ENCODE data around the gene SETBP1. TPM values are rescaled to one million over a fixed set of nuclear protein-coding genes. Genes with fewer than 3 reads are reported as not detected.

The SETBP1 gene
- total and polyA plus RNA-seq, 2 of the 4 experiments (the other 2 are of a cell fraction), result 0.19 to 0.36 TPM

GRCh38 chr18:44682201-44682870, 1.6 kb downstream of the SETBP1 start (continued):
- TF ChIP-seq, protein P1, sequence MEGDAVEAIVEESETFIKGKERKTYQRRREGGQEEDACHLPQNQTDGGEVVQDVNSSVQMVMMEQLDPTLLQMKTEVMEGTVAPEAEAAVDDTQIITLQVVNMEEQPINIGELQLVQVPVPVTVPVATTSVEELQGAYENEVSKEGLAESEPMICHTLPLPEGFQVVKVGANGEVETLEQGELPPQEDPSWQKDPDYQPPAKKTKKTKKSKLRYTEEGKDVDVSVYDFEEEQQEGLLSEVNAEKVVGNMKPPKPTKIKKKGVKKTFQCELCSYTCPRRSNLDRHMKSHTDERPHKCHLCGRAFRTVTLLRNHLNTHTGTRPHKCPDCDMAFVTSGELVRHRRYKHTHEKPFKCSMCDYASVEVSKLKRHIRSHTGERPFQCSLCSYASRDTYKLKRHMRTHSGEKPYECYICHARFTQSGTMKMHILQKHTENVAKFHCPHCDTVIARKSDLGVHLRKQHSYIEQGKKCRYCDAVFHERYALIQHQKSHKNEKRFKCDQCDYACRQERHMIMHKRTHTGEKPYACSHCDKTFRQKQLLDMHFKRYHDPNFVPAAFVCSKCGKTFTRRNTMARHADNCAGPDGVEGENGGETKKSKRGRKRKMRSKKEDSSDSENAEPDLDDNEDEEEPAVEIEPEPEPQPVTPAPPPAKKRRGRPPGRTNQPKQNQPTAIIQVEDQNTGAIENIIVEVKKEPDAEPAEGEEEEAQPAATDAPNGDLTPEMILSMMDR (conservative IDR thresholded peaks at IDR 0.05; ENCODE audit: low read depth, low read length), result no peak
- TF ChIP-seq RFX5 (IDR thresholded peaks at IDR 0.05; ENCODE audit: low read depth, low read length) (no peak), BHLHE40 (IDR thresholded peaks at IDR 0.05; ENCODE audit: low read depth, low read length) (no peak)

- Histone ChIP-seq H3K79me1 (ENCODE audit: low read depth in 1 of 2, low read length in 2 of 2) (no peaks in the 10 kb centered on the region), H3K4me3 (ENCODE audit: insufficient read depth, low read depth, low read length) (no peak overlapping the region), H2BK5ac (ENCODE audit: low read depth, low read length, poor library complexity, severe bottlenecking) (no peak overlapping the region), H2BK120ac (ENCODE audit: low read depth, low read length) (no peak overlapping the region), H3K9ac (ENCODE audit: low read depth, low read length) (no peak overlapping the region), H4K91ac (ENCODE audit: insufficient read depth, low read depth, low read length) (no peak overlapping the region), H3K4ac (ENCODE audit: low read depth, low read length) (no peak overlapping the region), H4K5ac (ENCODE audit: low read depth, low read length) (no peak overlapping the region), H3K27ac (ENCODE audit: insufficient read depth, low read length) (no peak overlapping the region), H4K8ac (ENCODE audit: low read depth in 2 of 2, low read length in 2 of 2) (no peak overlapping the region), H3K9me1 (ENCODE audit: insufficient read depth, low read length) (no peaks in the 10 kb centered on the region), H2AK5ac (ENCODE audit: low read depth, low read length) (no peak overlapping the region), H3K14ac (replicated peaks; ENCODE audit: low read depth, low read length) (no peak overlapping the region), H3K36me3 (ENCODE audit: control insufficient read depth, insufficient read depth, low read length) (no peaks in the 10 kb centered on the region), H3K56ac (ENCODE audit: extremely low read depth, insufficient read depth, low read length) (no peak overlapping the region), H3K4me2 (ENCODE audit: low read depth, low read length) (peak overlapping the region; percentile 35; the same call in 1 of the 2 replicates), H3K18ac (ENCODE audit: low read depth, low read length) (no peak overlapping the region; the same call in 1 of the 2 replicates), H4K20me1 (ENCODE audit: insufficient read depth, low read length) (no peaks in the 10 kb centered on the region), H2AK9ac (replicated peaks; ENCODE audit: low read depth, low read length, poor library complexity) (no peak overlapping the region), H3K23ac (ENCODE audit: low read depth, low read length) (no peak overlapping the region), H2BK20ac (ENCODE audit: low read depth, low read length) (no peak overlapping the region), H2AFZ (replicated peaks; ENCODE audit: low read length, poor library complexity) (no peak overlapping the region), H3K9me3 (ENCODE audit: control insufficient read depth, insufficient read depth, low read length) (no peaks in the 10 kb centered on the region), H2BK15ac (ENCODE audit: low read depth, low read length) (no peak overlapping the region), H3K4me1 (ENCODE audit: control insufficient read depth, insufficient read depth, low read length) (peaks cover 3% of the 10 kb centered on the region; the same call in 1 of the 2 replicates), H3K27me3 (ENCODE audit: control insufficient read depth, insufficient read depth, low read length) (peaks cover 21% of the 10 kb centered on the region)
- in situ Hi-C loops (cut with MboI; ENCODE audit: low sequenced_read_pairs), result no loop called here
- intact Hi-C loops (cut with micrococcal nuclease), result no loop called here
- dilution Hi-C loops (cut with HindIII; ENCODE audit: low sequenced_read_pairs, unreplicated experiment), result no loop called here
- ChIA-PET CTCF (no interaction called here), POLR2A (ENCODE audit: unreplicated experiment) (no interaction called here)
- WGBS, 2 experiments (ENCODE audit: extremely low coverage in 2 of 2, insufficient read length in 1 of 2), result 40% methylated on average over 1 of the region's 4 CpGs; no CpG with 5 or more reads in 1 of the 2 experiments
- ATAC-seq (ENCODE audit: low read depth) (no peak), DNase-seq (no peak)
- BruUV-seq (replicated peaks), result no TSS peak
- no peak for TF ChIP-seq BHLHE40 (IDR thresholded peaks at IDR 0.05; ENCODE audit: low read depth, low read length)
- TF ChIP-seq CEBPB (IDR thresholded peaks at IDR 0.05; ENCODE audit: low read depth, low read length), result no peak
- TF ChIP-seq RCOR1 (IDR thresholded peaks at IDR 0.05; ENCODE audit: insufficient replicate concordance, low read length), result no peak
- no peak for TF ChIP-seq RFX5 (IDR thresholded peaks at IDR 0.05; ENCODE audit: low read depth, low read length)
- TF ChIP-seq RAD21 (IDR thresholded peaks at IDR 0.05; ENCODE audit: low read length), result no peak
- no peak for TF ChIP-seq FOS (IDR thresholded peaks at IDR 0.05; ENCODE audit: low read depth, low read length)
- TF ChIP-seq NFE2L2 (IDR thresholded peaks at IDR 0.05; ENCODE audit: low read depth, low read length), result no peak
- TF ChIP-seq, protein P2, sequence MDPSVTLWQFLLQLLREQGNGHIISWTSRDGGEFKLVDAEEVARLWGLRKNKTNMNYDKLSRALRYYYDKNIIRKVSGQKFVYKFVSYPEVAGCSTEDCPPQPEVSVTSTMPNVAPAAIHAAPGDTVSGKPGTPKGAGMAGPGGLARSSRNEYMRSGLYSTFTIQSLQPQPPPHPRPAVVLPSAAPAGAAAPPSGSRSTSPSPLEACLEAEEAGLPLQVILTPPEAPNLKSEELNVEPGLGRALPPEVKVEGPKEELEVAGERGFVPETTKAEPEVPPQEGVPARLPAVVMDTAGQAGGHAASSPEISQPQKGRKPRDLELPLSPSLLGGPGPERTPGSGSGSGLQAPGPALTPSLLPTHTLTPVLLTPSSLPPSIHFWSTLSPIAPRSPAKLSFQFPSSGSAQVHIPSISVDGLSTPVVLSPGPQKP (IDR thresholded peaks at IDR 0.05; ENCODE audit: borderline replicate concordance, low read depth, low read length), result no peak
- no peak for TF ChIP-seq USF2 (IDR thresholded peaks at IDR 0.05; ENCODE audit: low read depth, low read length)
- TF ChIP-seq POLR2A (IDR thresholded peaks at IDR 0.05; ENCODE audit: low read depth, low read length), result no peak
These were observed 2.2 kb downstream of the SETBP1 start for GRCh38 chr18:44682871-44683221.

Measured in IMR-90 (cell line).